ENCODE data around the gene ST13. TPM values are rescaled to one million over a fixed set of nuclear protein-coding genes. Genes with fewer than 3 reads are reported as not detected.

The ST13 gene
- total RNA-seq, 1 donor from 2014 or later = 302 TPM

GRCh38 chr22:40889116-40889515 is 32.7 kb upstream of the ST13 start:
- Mint-ChIP-seq H3K27me3 (ENCODE audit: unreplicated experiment) (peaks cover 1% of the 10 kb centered on the region), H3K9me3 (ENCODE audit: unreplicated experiment) (no peaks in the 10 kb centered on the region), H3K4me1 (ENCODE audit: unreplicated experiment) (peaks cover 6% of the 10 kb centered on the region), H3K27ac (ENCODE audit: unreplicated experiment) (no peak overlapping the region), H3K36me3 (ENCODE audit: low read depth, unreplicated experiment) (peaks cover 26% of the 10 kb centered on the region), H3K4me3 (ENCODE audit: unreplicated experiment) (no peak overlapping the region)
- TF ChIP-seq CTCF (IDR thresholded peaks at IDR 0.05; ENCODE audit: unreplicated experiment) = no peak
- DNase-seq (ENCODE audit: low spot score) = no peak

GRCh38 chr22:40878922-40879321 is 22.5 kb upstream of the ST13 start:
- Mint-ChIP-seq H3K27me3 (ENCODE audit: unreplicated experiment) (no peaks in the 10 kb centered on the region), H3K9me3 (ENCODE audit: unreplicated experiment) (no peaks in the 10 kb centered on the region), H3K4me3 (ENCODE audit: unreplicated experiment) (no peak overlapping the region), H3K36me3 (ENCODE audit: low read depth, unreplicated experiment) (peaks cover 9% of the 10 kb centered on the region), H3K4me1 (ENCODE audit: unreplicated experiment) (no peaks in the 10 kb centered on the region), H3K27ac (ENCODE audit: unreplicated experiment) (no peak overlapping the region)
- DNase-seq (ENCODE audit: low spot score) = no peak
- no peak for TF ChIP-seq CTCF (IDR thresholded peaks at IDR 0.05; ENCODE audit: unreplicated experiment)

- Mint-ChIP-seq H3K4me1 (ENCODE audit: unreplicated experiment) (no peaks in the 10 kb centered on the region), H3K27ac (ENCODE audit: unreplicated experiment) (no peak overlapping the region), H3K36me3 (ENCODE audit: low read depth, unreplicated experiment) (peaks cover 9% of the 10 kb centered on the region), H3K27me3 (ENCODE audit: unreplicated experiment) (no peaks in the 10 kb centered on the region), H3K9me3 (ENCODE audit: unreplicated experiment) (no peaks in the 10 kb centered on the region), H3K4me3 (ENCODE audit: unreplicated experiment) (no peak overlapping the region)
- no peak for TF ChIP-seq CTCF (IDR thresholded peaks at IDR 0.05; ENCODE audit: unreplicated experiment)
- DNase-seq (ENCODE audit: low spot score) = no peak
Observed at GRCh38 chr22:40877488-40877887, 21.0 kb upstream of the ST13 start.

- no peak for TF ChIP-seq CTCF (IDR thresholded peaks at IDR 0.05; ENCODE audit: unreplicated experiment)
- Mint-ChIP-seq H3K4me1 (ENCODE audit: unreplicated experiment) (no peaks in the 10 kb centered on the region), H3K27ac (ENCODE audit: unreplicated experiment) (no peak overlapping the region)
Observed at GRCh38 chr22:40876907-40877306, 20.5 kb upstream of the ST13 start.

GRCh38 chr22:40875111-40875510 is 18.7 kb upstream of the ST13 start:
- H3K9me3 Mint-ChIP-seq (ENCODE audit: unreplicated experiment) = no peaks in the 10 kb centered on the region
- TF ChIP-seq CTCF (IDR thresholded peaks at IDR 0.05; ENCODE audit: unreplicated experiment) = no peak
- no peak overlapping the region for H3K27ac Mint-ChIP-seq (ENCODE audit: unreplicated experiment)
- no peak for DNase-seq (ENCODE audit: low spot score)
- no peaks in the 10 kb centered on the region for H3K4me1 Mint-ChIP-seq (ENCODE audit: unreplicated experiment)
- peaks cover 4% of the 10 kb centered on the region for H3K36me3 Mint-ChIP-seq (ENCODE audit: low read depth, unreplicated experiment)
- H3K4me3 Mint-ChIP-seq (ENCODE audit: unreplicated experiment) = no peak overlapping the region
- H3K27me3 Mint-ChIP-seq (ENCODE audit: unreplicated experiment) = no peaks in the 10 kb centered on the region

More at GRCh38 chr22:40876907-40877306, 20.5 kb upstream of the ST13 start:
- H3K4me3 Mint-ChIP-seq (ENCODE audit: unreplicated experiment) = no peak overlapping the region
- H3K9me3 Mint-ChIP-seq (ENCODE audit: unreplicated experiment) = no peaks in the 10 kb centered on the region
- H3K36me3 Mint-ChIP-seq (ENCODE audit: low read depth, unreplicated experiment) = peaks cover 8% of the 10 kb centered on the region
- H3K27me3 Mint-ChIP-seq (ENCODE audit: unreplicated experiment) = no peaks in the 10 kb centered on the region
- DNase-seq (ENCODE audit: low spot score) = no peak

Data from endothelial cell (in vitro differentiated cells).